ENCODE data around the gene CHKA.
A peak's percentile ranks its signal among the peaks of the same experiment; 100 is the strongest.

CHKA gene

DNA sequence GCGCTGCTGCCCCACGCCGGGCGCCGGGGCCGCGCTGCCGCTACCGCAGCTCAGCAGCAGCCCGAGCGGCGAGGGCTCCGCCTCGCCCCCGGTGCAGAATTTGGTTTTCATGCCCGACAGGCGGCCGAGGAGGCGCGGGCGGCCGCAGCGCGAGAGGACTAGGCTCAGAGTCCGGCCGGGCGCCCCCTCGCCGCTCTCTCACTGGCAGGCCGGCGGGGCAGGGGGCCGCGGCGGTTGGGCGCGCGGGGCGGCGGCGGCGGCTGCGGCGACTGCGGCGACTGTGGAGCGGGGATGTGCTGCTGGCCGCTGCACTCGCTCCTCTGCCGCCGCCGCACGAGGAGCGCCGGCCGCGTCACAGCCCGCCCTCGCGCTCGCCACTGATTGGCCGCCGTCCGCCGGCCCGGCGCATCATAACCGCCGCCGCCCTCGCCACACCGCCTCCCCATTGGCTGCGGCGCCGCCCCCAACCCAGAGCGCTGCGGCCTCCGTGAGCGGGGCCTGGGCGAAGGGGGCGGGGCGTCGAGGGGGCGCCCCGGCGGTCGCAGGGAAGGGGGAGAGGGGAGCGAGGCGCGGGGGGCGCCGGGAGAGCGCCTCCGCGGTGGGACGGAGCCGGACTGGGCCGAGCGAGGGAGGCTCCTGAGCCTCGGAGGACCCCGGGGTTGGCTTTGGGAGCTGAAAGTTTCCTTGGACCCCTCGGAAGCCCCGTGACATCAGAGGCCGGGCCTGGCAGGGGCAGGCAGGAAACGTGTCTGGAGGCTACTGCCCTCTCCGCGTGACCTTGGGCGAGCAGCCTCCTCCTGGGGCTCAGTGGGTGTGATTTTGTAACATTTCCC, at the start of gene CHKA:
CHKA (minus strand) TSS at position 322 of the 833 bp plus-strand sequence; CDS start at position 111, 211 bp downstream.
- TF ChIP-seq Cebpa-rat (IDR thresholded peaks at IDR 0.05), result no peak
- Histone ChIP-seq H3K36me3 (peaks cover 9% of the 10 kb centered on the region), H3K27ac (peak within 1 kb of the TSS; percentile 90), H3K4me1 (peaks cover 38% of the 10 kb centered on the region), H3K4me3 (peak within 1 kb of the TSS; percentile 90), H4K20me1 (peaks cover 42% of the 10 kb centered on the region), H3K9ac (peak within 1 kb of the TSS; percentile 89), H3K4me2 (peak within 1 kb of the TSS; percentile 97), H3K9me3 (no peaks in the 10 kb centered on the region), H3K27me3 (no peaks in the 10 kb centered on the region)

- Histone ChIP-seq H3K27ac (no peak overlapping the region), H3K9me3 (no peaks in the 10 kb centered on the region), H3K4me1 (no peaks in the 10 kb centered on the region), H3K9ac (no peak overlapping the region), H3K4me3 (no peak overlapping the region), H3K36me3 (peaks cover 99% of the 10 kb centered on the region), H3K27me3 (no peaks in the 10 kb centered on the region), H3K4me2 (no peak overlapping the region), H4K20me1 (no peaks in the 10 kb centered on the region)
- TF ChIP-seq Cebpa-rat (IDR thresholded peaks at IDR 0.05), result no peak
These were observed 48.3 kb upstream of the CHKA start for GRCh38 chr11:68169442-68169841.

GRCh38 chr11:68168694-68169093, 47.5 kb upstream of the CHKA start:
- Histone ChIP-seq H3K9me3 (no peaks in the 10 kb centered on the region), H3K9ac (no peak overlapping the region), H3K27ac (no peak overlapping the region), H3K27me3 (no peaks in the 10 kb centered on the region), H3K4me1 (no peaks in the 10 kb centered on the region), H3K4me3 (no peak overlapping the region), H4K20me1 (no peaks in the 10 kb centered on the region), H3K36me3 (peaks cover 99% of the 10 kb centered on the region), H3K4me2 (no peak overlapping the region)
- TF ChIP-seq Cebpa-rat (IDR thresholded peaks at IDR 0.05), result no peak

DNA sequence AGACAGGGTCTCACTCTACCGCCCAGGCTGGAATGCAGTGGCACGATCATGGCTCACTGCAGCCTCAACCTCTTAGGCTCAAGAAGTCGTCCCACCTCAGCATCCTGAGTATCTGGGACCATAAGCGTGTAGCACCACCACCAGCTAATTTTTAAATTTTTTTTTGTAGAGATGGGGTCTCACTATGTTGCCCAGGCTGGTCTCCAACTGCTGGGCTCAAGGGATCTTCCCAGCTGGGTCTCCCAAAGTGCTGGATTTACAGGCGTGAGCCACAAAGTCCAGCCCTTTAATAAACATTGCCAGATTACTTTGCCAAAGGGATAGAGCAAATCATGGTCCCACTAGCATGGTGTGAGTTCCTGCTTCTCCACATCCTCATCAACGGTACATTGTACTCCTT, 46.3 kb upstream of the CHKA start:
- H3K36me3 ChIP-seq, result peaks cover 99% of the 10 kb centered on the region

GRCh38 chr11:68166969-68167368, 45.8 kb upstream of the CHKA start:
- no peak overlapping the region for H3K9ac ChIP-seq
- no peak for TF ChIP-seq Cebpa-rat (IDR thresholded peaks at IDR 0.05)
- H3K27ac ChIP-seq, result no peak overlapping the region
- no peak overlapping the region for H3K4me3 ChIP-seq
- H3K27me3 ChIP-seq, result no peaks in the 10 kb centered on the region
- H3K36me3 ChIP-seq, result peaks cover 99% of the 10 kb centered on the region
- H4K20me1 ChIP-seq, result no peaks in the 10 kb centered on the region
- no peaks in the 10 kb centered on the region for H3K9me3 ChIP-seq
- no peak overlapping the region for H3K4me2 ChIP-seq
- H3K4me1 ChIP-seq, result no peaks in the 10 kb centered on the region

More for the DNA sequence above, 46.3 kb upstream of the CHKA start:
- no peak for TF ChIP-seq Cebpa-rat (IDR thresholded peaks at IDR 0.05)
- Histone ChIP-seq H4K20me1 (no peaks in the 10 kb centered on the region), H3K4me3 (no peak overlapping the region), H3K9ac (no peak overlapping the region), H3K4me2 (no peak overlapping the region), H3K27ac (no peak overlapping the region), H3K4me1 (no peaks in the 10 kb centered on the region), H3K9me3 (no peaks in the 10 kb centered on the region), H3K27me3 (no peaks in the 10 kb centered on the region)

DNA sequence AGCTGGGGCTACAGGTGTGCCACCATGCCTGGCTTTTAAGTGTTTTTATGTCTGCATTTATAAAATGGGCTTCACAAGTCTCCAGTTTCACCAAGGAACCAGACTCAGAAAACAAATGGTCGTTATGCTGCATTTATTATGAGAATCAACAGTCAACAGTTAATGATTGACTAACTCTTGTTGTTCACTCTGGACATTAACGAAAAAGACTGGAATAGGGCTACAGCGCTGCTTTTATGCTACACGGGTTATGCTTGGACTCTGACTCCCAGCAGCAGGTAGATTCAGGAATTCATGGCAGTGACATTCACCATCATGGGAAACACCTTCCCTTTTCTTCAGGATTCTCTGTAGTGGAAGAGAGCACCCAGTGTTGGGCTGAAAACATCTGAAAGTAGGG, 44.4 kb upstream of the CHKA start:
- Histone ChIP-seq H3K36me3 (peaks cover 100% of the 10 kb centered on the region), H3K27me3 (no peaks in the 10 kb centered on the region), H3K4me3 (no peak overlapping the region), H3K9me3 (no peaks in the 10 kb centered on the region), H3K9ac (no peak overlapping the region), H3K27ac (no peak overlapping the region), H3K4me2 (no peak overlapping the region), H3K4me1 (no peaks in the 10 kb centered on the region), H4K20me1 (no peaks in the 10 kb centered on the region)
- no peak for TF ChIP-seq Cebpa-rat (IDR thresholded peaks at IDR 0.05)

DNA sequence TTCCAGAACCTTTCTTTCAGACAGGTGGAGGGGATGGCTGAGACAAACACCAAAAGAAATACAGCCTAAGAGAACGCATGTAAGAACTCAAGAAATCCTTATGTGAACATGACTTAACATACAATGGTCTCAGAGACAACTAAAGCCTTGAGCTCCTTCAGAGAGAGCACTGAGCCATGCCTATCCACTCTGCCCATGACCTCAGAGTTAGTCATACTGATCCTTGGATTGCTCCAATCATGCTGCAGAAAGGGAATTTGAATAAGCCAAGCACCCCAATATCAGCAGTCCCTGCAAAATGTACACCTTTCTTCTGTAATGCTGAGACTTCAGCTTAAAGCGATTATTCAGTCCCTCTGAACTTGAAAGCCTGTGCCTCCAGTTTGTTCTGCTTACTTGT, 43.2 kb upstream of the CHKA start:
- no peak for TF ChIP-seq Cebpa-rat (IDR thresholded peaks at IDR 0.05)
- no peaks in the 10 kb centered on the region for H3K4me1 ChIP-seq
- H3K4me2 ChIP-seq, result no peak overlapping the region
- H3K27ac ChIP-seq, result no peak overlapping the region
- no peaks in the 10 kb centered on the region for H4K20me1 ChIP-seq
- H3K4me3 ChIP-seq, result no peak overlapping the region
- no peaks in the 10 kb centered on the region for H3K9me3 ChIP-seq
- H3K36me3 ChIP-seq, result peaks cover 100% of the 10 kb centered on the region
- H3K9ac ChIP-seq, result no peak overlapping the region
- no peaks in the 10 kb centered on the region for H3K27me3 ChIP-seq

DNA sequence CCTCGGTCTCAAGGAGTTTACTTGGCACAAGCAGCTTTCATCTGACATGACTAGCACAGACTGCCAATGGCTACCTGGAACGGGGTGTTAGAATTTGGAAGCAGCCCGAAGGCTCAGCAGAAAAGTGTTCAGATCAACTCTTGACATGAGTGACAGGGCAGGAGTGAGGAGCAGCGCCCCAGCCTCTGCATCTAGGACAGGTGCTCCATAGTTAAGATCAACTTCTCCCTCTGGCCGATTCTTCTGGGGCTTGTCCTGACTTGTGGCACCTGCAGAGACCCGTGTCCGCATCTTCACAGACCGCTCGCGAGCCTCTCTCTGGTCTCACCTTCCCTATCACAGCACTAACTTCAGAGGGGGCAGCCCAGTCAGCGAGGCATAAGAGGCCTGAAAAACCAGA, 42.5 kb upstream of the CHKA start:
- Histone ChIP-seq H3K4me3 (no peak overlapping the region), H3K9ac (no peak overlapping the region), H4K20me1 (0 out of 2 replicates have a peak, but pooled peaks cover under 1% of the 10 kb centered on the region), H3K9me3 (no peaks in the 10 kb centered on the region), H3K27ac (no peak overlapping the region), H3K27me3 (no peaks in the 10 kb centered on the region), H3K4me2 (no peak overlapping the region), H3K36me3 (peaks cover 100% of the 10 kb centered on the region), H3K4me1 (no peaks in the 10 kb centered on the region)
- no peak for TF ChIP-seq Cebpa-rat (IDR thresholded peaks at IDR 0.05)

GRCh38 chr11:68160100-68160695, 39.0 kb upstream of the CHKA start:
- Histone ChIP-seq H3K27ac (no peak overlapping the region), H3K27me3 (no peaks in the 10 kb centered on the region), H3K9ac (no peak overlapping the region), H3K4me3 (no peak overlapping the region), H3K4me1 (no peaks in the 10 kb centered on the region), H3K9me3 (no peaks in the 10 kb centered on the region), H3K4me2 (no peak overlapping the region), H4K20me1 (peaks cover 27% of the 10 kb centered on the region; the same call in 1 of the 2 replicates), H3K36me3 (peaks cover 90% of the 10 kb centered on the region)
- TF ChIP-seq Cebpa-rat (IDR thresholded peaks at IDR 0.05), result no peak

DNA sequence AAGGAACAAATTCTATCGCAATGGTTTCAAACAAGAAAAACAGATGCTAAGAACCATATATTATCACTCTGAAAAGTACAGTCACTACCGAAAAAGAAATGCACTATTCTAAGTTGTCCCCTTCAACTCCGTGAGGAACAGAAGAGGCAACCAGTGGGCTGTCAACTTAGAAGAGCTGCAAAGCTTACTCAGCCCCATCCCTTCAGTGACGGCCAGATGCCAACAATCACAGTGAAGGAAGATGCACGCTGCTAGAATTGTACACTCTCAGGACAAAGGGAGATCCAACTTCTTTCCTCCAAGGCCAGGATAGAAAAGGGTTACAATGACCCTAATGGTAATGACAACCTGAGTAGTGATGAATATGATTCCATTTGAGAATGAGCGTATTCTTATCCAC, 38.5 kb upstream of the CHKA start:
- no peaks in the 10 kb centered on the region for H3K9me3 ChIP-seq
- H3K4me3 ChIP-seq, result no peak overlapping the region
- H3K36me3 ChIP-seq, result peaks cover 86% of the 10 kb centered on the region
- no peak overlapping the region for H3K27ac ChIP-seq
- H3K9ac ChIP-seq, result no peak overlapping the region
- peaks cover 27% of the 10 kb centered on the region; the same call in 1 of the 2 replicates for H4K20me1 ChIP-seq
- no peak for TF ChIP-seq Cebpa-rat (IDR thresholded peaks at IDR 0.05)
- no peak overlapping the region for H3K4me2 ChIP-seq
- no peaks in the 10 kb centered on the region for H3K27me3 ChIP-seq
- no peaks in the 10 kb centered on the region for H3K4me1 ChIP-seq
